SJCRH30 (cell line): ENCODE results near the gene RAPGEFL1. TPM values are rescaled to one million over a fixed set of nuclear protein-coding genes. Genes with fewer than 3 reads are reported as not detected.

Experiments used
- total RNA-seq: library from RNA; depleted of rRNA; stranded (reverse); fragments of >200 nt; shearing (Covaris generic); gene quantifications from 2 replicates; pipeline ENCODE4 v1.2.3, GENCODE V29; 2014; rRNA removed

RAPGEFL1 gene
- total RNA-seq, 1 experiment from 2014 or later: 2.7 TPM

Other genes starting within 250 kb of the RAPGEFL1 start
- 27.5 and 27.8 TPM in 2 replicates for gene ORMDL3, start 249.9 kb upstream of the RAPGEFL1 start, total RNA-seq
- gene LRRC3C, start 249.7 kb upstream of the RAPGEFL1 start, total RNA-seq: not detected in 2 replicates
- gene GSDMA, start 214.5 kb upstream of the RAPGEFL1 start, total RNA-seq: not detected in 2 replicates
- gene PSMD3, start 196.7 kb upstream of the RAPGEFL1 start, total RNA-seq: 128 and 129 TPM in 2 replicates
- gene CSF3, start 162.0 kb upstream of the RAPGEFL1 start, total RNA-seq: 0.55 and 1.4 TPM in 2 replicates
- 41.8 and 55.0 TPM in 2 replicates for gene MED24, start 123.1 kb upstream of the RAPGEFL1 start, total RNA-seq
- 13.3 and 14.4 TPM in 2 replicates for gene THRA, start 114.5 kb upstream of the RAPGEFL1 start, total RNA-seq
- gene NR1D1, start 76.9 kb upstream of the RAPGEFL1 start, total RNA-seq: 1.0 and 1.4 TPM in 2 replicates
- gene MSL1, start 55.5 kb upstream of the RAPGEFL1 start, total RNA-seq: 72.9 and 76.1 TPM in 2 replicates
- gene CASC3, start 36.9 kb upstream of the RAPGEFL1 start, total RNA-seq: 53.8 and 58.5 TPM in 2 replicates
- gene WIPF2, start 41.8 kb downstream of the RAPGEFL1 start, total RNA-seq: 8.3 and 9.0 TPM in 2 replicates
- gene CDC6, start 110.4 kb downstream of the RAPGEFL1 start, total RNA-seq: 89.3 and 97.0 TPM in 2 replicates
- 42.3 and 43.2 TPM in 2 replicates for gene RARA, start 131.7 kb downstream of the RAPGEFL1 start, total RNA-seq
- not detected in 2 replicates for gene GJD3, start 187.3 kb downstream of the RAPGEFL1 start, total RNA-seq
- 524 and 583 TPM in 2 replicates for gene TOP2A, start 240.4 kb downstream of the RAPGEFL1 start, total RNA-seq